GM12872 (cell line): ENCODE results near the gene CPSF3.

Experiments
- TF ChIP-seq, protein P1 (sequence below): IDR thresholded peaks from 3 replicates; pipeline ENCODE4 v1.5.1; 2011; ENCODE audit warnings: low read depth, mild to moderate bottlenecking, low read length, moderate library complexity; ENCODE audit not compliant: insufficient read depth

The CPSF3 gene

GRCh38 chr2:9417725-9418124 lies 5.7 kb upstream of the CPSF3 start:
- TF ChIP-seq, protein P1, sequence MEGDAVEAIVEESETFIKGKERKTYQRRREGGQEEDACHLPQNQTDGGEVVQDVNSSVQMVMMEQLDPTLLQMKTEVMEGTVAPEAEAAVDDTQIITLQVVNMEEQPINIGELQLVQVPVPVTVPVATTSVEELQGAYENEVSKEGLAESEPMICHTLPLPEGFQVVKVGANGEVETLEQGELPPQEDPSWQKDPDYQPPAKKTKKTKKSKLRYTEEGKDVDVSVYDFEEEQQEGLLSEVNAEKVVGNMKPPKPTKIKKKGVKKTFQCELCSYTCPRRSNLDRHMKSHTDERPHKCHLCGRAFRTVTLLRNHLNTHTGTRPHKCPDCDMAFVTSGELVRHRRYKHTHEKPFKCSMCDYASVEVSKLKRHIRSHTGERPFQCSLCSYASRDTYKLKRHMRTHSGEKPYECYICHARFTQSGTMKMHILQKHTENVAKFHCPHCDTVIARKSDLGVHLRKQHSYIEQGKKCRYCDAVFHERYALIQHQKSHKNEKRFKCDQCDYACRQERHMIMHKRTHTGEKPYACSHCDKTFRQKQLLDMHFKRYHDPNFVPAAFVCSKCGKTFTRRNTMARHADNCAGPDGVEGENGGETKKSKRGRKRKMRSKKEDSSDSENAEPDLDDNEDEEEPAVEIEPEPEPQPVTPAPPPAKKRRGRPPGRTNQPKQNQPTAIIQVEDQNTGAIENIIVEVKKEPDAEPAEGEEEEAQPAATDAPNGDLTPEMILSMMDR = no peak

DNA sequence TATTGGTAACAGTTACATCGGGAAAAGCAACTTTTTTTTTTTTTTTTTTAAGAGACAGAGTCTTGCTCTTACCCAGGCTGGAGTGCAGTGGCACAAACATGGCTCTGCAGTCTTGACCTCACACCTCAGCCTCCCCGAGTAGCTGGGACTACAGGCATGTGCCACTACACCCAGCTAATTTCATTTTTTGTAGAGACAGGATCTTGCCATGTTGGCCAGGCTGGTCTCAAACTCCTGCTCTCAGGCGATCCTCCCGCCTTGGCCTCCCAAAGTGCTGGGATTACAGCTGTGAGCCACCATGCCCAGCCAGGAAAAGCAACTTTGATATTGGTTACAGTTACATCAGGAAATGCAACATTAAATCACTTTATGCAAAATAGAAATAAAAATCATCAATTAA lies 4.7 kb upstream of the CPSF3 start:
- TF ChIP-seq, protein P1 = no peak

DNA sequence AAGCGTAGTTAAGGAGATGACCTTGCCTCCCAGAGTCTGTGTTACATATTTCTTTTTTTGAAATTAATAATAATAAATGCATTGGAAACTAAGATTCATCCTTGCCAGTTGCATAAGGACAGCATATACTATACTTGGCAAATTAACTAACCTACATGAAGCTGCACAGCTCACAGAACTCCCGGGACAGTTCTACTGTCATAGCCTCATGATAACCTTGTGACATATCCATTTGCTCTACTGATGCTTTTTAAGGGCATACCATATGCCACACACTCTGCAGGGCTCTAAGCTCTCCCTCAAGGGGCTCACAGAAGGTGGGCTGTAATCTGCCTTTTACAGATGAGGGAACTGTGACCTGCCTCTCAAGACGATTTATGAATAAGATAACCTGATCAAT lies 3.9 kb upstream of the CPSF3 start:
- TF ChIP-seq, protein P1 = no peak

DNA sequence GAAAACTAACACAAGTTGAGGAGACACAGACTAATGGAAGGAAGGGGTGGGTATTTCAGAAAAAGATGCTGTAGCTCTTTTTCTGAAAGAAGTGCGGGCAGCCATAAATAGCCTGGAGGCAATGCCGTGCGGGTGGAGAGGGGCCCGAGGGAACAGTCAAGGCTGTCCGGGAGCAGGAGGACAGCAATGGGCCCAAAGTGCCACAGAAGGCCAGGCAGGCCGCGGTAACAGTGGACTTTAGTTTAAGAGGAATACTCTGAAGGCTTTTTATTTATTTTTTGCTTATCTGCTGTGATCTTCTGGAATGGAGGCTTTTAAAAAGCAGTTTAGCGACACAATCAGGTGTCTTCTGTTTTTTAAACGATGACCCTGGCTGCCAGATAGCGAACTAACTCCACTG lies 3.0 kb upstream of the CPSF3 start:
- TF ChIP-seq, protein P1 = no peak

DNA sequence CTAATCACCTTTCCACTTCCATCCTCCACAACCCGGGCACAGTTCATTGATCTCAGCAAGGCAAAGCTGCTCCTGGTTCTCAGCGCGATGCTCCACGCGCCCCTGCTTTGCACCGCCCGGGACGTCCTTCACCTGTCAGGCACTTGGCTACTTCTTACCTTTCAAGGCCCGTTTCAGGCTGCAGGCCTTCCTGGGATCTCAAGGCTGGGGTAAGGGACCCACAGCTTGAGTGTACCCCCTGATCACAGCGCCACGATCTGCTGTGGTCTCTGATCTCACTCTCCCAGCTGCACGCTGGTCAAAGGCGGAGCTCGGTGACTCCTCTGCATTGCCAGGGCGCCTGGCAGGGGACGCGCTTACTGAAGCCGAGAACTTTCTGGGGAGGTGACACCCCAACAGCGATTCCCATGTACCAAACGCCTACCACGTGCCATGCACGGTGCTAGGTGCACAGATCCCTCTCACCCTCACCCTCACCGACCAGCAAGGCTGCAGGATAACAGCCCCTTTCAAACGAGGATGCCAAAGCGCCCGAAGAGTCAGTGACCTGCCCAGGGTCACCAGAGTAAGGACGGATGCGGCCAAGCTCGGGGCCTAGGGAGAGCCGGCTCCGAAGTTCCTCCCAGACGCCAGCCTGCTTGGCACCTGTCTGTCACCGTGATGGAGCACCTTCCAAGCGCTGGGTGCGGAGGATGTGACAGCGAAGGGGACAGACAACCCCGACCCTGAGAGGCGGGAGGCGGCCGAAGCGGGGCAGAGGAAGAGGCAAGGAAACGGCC lies 944 bp upstream of the CPSF3 start:
- TF ChIP-seq, protein P1 = no peak

- TF ChIP-seq, protein P1 = no peak
Measured at GRCh38 chr2:9423922-9424272, 443 bp downstream of the CPSF3 start.

GRCh38 chr2:9424447-9425164 lies 1.2 kb downstream of the CPSF3 start:
- TF ChIP-seq, protein P1 = no peak
